Liver (tissue), 3 donors: ENCODE data around the gene TAP2.

Source experiments
- CTCF ChIP-seq: fragments of 150-350 bp; IDR thresholded peaks from 2 replicates; pipeline ENCODE4 v1.5.1; 2017; ENCODE audit warnings: improper control_type of control experiment, low read depth, low read length; ENCODE audit not compliant: missing input control
- FOXA1 ChIP-seq: IDR thresholded peaks from 2 replicates; pipeline ENCODE4 v1.6.1; 2016; ENCODE audit warnings: antibody characterized with exemption
- JUND ChIP-seq, 2 donors: IDR thresholded peaks; 2 replicates each; pipeline ENCODE4 v1.6.1; 2016; ENCODE audit warnings: antibody characterized with exemption in 2 of 2
- MAX ChIP-seq: IDR thresholded peaks from 2 replicates; pipeline ENCODE4 v1.6.1; 2016; ENCODE audit warnings: antibody characterized with exemption
- NR2F2 ChIP-seq: IDR thresholded peaks from 2 replicates; pipeline ENCODE4 v1.6.1; 2016; ENCODE audit warnings: antibody characterized with exemption
- RAD21 ChIP-seq, 2 donors: IDR thresholded peaks; 2 replicates each; pipeline ENCODE4 v1.6.1; 2016; ENCODE audit warnings: antibody characterized with exemption in 2 of 2, mild to moderate bottlenecking in 2 of 2
- SP1 ChIP-seq: IDR thresholded peaks from 2 replicates; pipeline ENCODE4 v1.6.1; 2018; ENCODE audit warnings: antibody characterized with exemption, mild to moderate bottlenecking
- donor health status: healthy.
- donor health status: healthy.

- TF ChIP-seq SP1 = no peak
- TF ChIP-seq RAD21 (IDR thresholded peaks at IDR 0.05) = no peak
- TF ChIP-seq JUND (IDR thresholded peaks at IDR 0.05) = no peak
- no peak for TF ChIP-seq CTCF
- no peak for TF ChIP-seq NR2F2
- no peak for TF ChIP-seq FOXA1
- TF ChIP-seq MAX = no peak
Measured at GRCh38 chr6:32792901-32793435, 45.6 kb downstream of the TAP2 start.
